Measurements from ENCODE around the gene SNORC.

Gene SNORC

DNA sequence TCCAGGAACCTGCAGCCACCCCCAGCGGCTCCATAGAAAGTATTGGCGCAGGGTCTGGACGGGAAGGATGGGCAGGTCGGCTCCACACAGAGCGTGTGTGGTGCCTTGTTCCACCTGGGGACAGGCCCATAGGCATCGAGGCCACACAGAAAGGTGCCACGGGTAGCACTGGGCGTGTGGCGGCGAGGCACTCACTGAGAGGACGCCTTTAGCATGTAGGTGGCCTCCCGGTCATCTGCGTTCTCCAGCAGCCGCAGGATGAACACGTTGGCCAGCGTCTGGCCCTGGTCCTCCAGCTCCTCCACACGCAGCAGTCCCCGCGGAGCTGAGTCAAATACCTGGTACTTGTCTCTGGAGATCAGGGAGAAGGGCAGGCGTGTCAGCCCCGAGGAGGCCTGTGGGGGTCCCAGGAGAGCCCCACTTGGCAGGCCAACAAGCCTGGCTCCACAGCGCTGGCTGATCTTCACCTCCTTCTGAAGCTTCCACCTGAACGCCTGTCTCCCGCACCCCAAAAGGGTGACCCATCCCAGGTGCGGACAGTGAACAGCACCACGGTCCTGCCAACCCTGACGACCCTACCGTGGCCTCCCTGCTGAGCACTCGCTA lies 13.2 kb downstream of the SNORC start:
- no peak for DNase-seq

- no peak for DNase-seq
Measured at GRCh38 chr2:232884001-232884421, 13.9 kb downstream of the SNORC start.

GRCh38 chr2:232884549-232885263 lies 14.6 kb downstream of the SNORC start:
- DNase-seq, result no peak

DNA sequence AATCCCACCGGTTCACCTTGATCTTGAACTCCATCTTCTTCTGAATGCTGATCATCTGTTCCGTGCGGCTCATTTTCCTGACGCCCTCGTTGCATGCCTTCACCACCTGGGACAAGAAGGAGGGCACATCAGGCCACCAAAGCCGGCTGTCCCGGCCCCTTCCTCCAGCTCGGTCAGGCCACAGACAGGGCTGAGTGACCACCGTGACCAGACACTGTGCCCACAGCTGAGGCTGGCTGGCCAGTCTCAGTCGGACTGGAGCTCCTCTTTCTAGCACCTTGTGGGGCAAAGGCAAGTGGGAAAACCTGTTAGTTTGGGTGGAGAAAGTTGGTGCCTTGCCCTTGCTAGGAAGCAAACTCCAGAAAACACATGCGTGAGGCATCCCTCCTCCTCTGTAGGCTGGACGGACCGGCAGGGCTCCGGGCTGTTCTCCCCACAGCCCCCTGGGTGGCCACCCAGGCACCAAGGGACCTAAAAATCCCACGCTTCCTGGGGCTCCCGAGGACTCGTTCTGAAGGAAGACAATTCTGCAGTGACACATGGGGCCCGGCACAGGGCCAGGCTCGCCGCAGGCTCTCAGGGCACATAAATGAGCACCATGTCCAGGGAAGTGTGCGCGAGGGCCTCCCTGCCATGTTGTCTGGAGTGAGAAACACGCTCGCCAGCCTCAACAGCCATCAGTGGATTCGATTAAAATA lies 15.3 kb downstream of the SNORC start:
- DNase-seq, result no peak

DNA sequence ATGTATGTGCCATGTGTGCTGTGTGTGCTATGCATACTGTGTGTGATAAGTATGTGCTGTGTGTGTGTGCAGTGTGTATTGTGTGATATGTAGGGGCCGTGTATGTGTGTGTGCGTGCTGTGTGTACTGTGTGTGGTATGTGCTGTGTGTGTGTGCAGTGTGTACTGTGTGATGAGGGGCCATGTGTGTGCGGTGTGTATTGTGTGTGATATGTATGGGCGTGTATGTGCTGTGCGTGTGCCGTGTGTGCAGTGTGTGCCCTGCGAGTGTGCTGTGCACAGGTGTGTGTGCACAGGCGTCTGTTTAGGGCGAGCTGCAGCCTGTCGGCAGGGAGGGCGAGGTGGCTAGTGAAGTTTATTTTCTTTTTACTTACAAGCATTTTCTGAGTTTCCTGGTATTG lies 16.1 kb downstream of the SNORC start:
- no peak for DNase-seq

DNA sequence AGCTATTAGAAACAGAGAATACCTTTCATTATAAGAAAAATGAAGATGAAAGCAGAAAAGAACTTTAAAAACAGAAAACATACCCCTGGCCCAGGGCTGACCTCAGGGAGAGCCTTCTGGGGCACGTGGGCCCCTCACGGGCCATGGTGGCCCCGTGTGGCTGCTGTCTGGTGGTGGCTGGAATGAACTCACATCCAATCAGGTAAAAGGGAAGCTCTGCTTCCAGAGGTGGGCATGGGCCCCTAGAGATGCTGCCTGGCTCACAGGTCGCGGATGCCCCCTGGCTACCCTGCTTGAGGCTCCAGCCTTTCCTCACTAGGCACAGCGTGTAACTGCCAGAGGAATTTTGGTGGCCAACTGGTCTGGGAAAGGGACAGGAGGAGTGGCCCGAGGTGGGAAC lies 16.6 kb downstream of the SNORC start:
- DNase-seq, result no peak

- DNase-seq, result no peak
Measured at GRCh38 chr2:232887171-232887850, 17.2 kb downstream of the SNORC start.

DNA sequence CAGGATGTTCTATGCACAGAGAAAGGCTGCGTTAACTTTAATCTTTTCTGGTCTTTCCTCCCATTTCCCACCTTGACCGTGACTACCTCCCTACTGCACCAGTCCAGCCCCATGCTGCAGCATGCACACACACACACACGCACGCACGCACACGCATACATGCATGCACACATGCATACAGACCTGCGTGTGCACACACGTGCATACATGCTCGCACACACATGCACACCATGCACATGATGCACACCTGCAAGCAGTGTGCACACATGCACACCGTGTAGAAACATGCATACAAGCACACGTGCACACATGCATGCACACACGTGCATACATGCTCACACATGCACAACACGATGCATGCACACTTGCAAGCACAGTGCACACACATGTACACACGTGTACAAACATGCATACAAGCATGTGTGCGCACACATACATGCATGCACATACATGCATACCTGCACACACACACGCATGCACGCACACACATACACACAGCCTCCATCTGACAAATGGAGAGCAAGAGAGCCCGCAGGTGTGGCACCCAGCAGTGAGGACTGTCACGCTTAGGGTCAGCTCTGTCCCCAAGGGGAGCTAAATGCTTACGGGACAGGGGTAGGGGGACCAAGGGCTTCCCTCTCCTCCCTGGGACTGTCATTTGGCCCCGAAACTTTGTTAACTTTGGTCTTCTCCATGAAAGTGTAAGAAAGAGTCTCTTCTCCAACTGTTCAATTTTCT lies 18.2 kb downstream of the SNORC start:
- no peak for DNase-seq

DNA sequence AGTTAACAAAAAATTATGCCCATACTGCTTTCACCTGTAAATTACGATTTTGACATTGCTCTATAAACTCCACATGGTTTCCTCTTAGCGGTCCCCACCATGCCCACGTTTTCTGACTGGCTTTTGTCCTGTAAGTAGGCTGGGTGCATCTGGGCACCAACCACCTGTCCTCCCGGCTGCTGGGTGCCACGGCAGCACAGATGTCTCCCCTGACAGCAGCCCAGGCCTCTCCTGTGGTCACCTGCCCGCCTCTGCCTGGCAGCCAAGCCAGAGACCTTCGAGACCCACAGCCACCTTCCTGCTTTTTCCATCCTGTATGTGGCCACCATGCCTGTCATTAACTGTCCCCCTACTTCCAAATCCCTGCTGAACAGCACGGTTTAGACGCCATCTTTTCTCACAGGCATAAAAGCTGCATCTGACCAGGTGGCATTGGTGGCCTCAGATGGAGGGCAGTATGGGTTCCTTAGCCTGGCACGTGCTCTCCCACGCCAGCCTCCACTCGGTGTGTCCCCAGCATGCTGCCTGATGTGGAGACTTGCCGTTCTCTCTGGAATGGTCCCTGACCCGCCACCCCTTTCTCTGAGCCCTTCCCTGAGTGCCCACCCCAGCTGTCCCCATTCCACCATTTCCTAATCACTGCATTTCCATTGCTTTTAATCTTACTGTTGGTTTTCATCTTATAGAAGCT lies 18.9 kb downstream of the SNORC start:
- DNase-seq, result no peak

- no peak for DNase-seq
Measured at GRCh38 chr2:232889876-232890401, 19.9 kb downstream of the SNORC start.

GRCh38 chr2:232890536-232890895 lies 20.5 kb downstream of the SNORC start:
- no peak for DNase-seq

GRCh38 chr2:232890896-232891601 lies 21.0 kb downstream of the SNORC start:
- no peak for DNase-seq

GRCh38 chr2:232891621-232892071 lies 21.6 kb downstream of the SNORC start:
- DNase-seq, result no peak

- no peak for DNase-seq
Measured at GRCh38 chr2:232892221-232892620, 22.2 kb downstream of the SNORC start.

- no peak for DNase-seq
Measured at GRCh38 chr2:232892843-232893242, 22.8 kb downstream of the SNORC start.

DNA sequence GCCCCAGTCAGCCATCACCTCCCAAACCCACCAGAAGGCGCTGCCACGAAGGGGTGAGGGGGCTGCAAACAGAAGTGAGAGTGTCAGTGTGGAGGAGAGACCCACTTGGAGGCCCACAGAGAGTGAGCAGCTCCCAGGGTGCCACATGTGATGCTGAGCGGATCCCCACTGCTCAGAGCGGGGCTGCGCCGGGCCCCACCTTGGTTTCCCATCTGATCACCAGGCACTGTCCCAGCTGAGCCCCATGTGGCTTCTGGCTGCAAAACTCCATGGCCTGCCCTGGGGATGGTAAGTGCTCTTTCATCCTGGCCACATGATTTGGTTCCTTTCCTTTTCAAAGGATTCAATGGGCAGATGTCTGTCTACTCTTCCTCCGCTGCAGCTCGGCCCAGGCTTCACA lies 23.8 kb downstream of the SNORC start:
- no peak for DNase-seq

DNA sequence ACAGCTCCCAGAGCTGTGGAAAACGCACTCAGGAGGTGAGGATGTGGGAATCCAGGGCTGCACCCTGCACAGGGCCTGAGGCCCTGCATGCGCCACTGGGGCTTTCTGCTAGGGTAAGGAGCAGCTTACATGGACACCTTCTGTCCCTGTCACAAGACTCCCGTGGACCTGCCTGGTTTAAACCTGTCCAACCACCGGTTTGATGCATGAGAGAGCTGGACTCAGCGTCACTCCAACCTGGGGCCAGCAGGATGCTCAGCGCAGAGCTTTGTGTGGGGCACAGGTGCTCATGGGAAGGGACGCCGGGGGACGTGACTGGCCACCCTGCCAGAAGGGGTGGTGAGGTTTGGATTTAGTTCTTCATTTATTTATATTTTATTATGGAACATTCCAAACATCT lies 24.2 kb downstream of the SNORC start:
- no peak for DNase-seq

DNA sequence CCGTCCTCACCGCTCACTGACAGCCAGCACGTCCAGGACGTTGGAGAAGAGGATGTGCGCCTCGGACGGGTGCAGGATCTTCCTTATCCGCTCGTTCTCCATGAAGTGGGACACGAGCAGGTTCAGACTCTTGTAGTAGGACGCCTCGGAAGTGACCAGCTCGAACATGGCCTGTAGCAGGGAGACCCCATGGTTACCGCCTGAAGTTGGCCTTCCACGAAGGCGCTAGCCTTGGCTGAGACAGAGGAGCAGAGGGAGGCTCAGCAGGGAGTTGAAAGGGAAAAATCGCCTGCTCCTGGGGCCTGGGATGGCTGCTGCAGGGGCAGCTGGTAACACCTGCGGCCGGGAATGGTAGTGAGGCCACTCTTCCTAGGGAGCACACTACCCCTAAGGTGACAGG lies 24.7 kb downstream of the SNORC start:
- DNase-seq, result no peak

DNA sequence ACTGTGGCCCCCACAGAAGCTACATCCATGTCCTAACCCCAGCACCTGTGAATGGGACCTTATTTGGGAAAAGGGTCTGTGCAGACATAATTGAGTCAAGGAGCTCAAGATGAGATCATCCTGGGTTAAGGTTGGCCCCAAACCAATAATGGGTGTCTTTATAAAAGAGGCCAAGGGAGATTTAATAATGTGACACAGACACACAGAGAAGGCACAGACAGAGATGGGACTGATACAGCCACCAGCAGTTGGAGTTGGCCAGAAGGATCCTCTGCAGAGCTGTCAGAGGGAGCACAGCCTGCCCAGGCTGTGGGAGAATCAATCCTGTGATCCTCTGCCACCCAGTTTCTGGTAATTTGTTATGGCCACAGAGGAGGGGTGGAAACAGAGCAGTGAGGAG lies 26.0 kb downstream of the SNORC start:
- no peak for DNase-seq

DNA sequence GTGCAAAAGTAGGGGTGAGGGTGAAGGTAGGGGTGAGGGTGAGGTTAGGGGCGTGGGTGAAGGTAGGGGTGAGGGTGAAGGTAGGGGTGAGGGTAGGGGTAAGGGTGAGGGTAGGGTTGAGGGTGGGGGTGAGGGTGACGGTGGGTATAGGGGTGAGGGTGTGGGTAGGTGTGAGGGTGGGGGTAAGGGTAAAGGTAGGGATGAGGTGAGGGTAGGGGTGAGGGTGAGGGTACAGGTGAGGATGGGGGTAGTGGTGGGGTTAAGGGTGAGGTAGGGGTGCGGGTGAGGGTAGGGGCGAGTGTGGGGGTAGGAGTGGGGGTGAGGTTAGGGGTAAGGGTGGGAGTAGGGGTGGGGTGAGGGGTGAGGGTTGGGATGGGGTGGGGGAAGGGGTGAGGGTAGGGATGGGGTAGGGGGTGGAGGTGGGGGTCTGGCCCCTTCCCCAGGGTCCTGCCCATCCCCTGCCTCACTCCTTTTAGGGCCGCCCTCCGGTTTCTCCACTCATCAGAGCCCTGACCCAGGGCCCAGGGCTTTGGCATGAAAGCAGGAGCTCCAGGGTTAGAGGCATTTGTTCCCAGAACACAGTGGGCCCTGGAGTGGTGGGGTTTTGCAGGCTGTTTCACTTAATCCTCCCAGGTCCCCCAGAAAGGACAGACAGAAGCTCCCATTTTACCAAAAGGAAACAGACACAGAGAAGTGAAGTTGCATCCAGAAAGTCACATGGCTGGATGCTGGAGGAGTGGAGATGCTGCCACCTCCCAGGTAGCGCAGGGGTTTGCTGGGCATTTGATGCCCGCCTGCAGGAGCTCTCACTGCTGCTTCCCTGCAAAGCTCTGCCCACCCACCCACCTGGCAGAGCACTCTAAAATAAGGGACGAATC lies 26.9 kb downstream of the SNORC start:
- no peak for DNase-seq

All from activated CD4-positive, alpha-beta T cell treated with anti-CD3 and anti-CD28 coated beads, Interleukin-2, Interleukin-6, amounts not matched to agents 100 ng/mL and 50 ng/mL, durations not matched to agents 16 hours and 8 hours (primary cell).